Cortex of kidney (tissue), 1 donor: ENCODE data around the gene RNF19B.

Source experiments
- DNase-seq: peaks from one replicate; lab custom pipeline; 2025; lab: John Stamatoyannopoulos, UW

Gene RNF19B

GRCh38 chr1:32888677-32889420, 75.8 kb downstream of the RNF19B start:
- DNase-seq = no peak

- no peak for DNase-seq
These were observed 76.5 kb downstream of the RNF19B start for GRCh38 chr1:32888134-32888533.

GRCh38 chr1:32887623-32888022, 77.0 kb downstream of the RNF19B start:
- DNase-seq = no peak

GRCh38 chr1:32886828-32887414, 77.7 kb downstream of the RNF19B start:
- DNase-seq = no peak
